ENCODE results near the gene SRRM4. TPM values are rescaled to one million over a fixed set of nuclear protein-coding genes. Genes with fewer than 3 reads are reported as not detected.
A peak's percentile ranks its signal among the peaks of the same experiment; 100 is the strongest.

Gene SRRM4
- total and polyA plus RNA-seq, 12 donors: 0.11 to 4.3 (median 0.67) TPM; not detected in 3

DNA sequence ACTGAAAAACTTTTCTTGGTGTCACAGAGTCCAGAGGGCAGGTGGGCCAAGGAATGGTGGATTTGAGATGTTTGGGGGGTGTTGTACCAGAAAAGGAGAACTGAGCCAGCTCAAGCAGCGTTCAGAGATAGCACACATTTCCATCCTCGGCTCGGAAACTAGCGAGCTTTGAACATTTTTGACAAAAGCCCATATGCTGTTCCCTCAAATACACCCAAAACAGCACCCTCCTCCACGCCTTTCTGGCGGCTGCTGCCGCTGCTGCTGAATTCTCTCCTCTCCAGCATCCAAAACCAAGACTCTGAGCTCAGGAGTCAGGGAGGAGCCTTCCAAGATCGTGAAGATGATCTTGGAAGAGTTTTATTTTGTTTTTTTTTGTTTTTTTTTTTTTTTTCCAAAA, 961 bp downstream of the SRRM4 start:
- Histone ChIP-seq H3K4me1 (replicated peaks in 1 of 2) (no peaks in the 10 kb centered on the region), H3K27ac (peak overlapping the region in 1 of 5 donors; percentile 59), H3K9me3 (replicated peaks in 1 of 3) (no peaks in the 10 kb centered on the region), H3K36me3 (replicated peaks in 1 of 2) (no peaks in the 10 kb centered on the region), H3K4me3 (no peak overlapping the region), H3K27me3 (peaks cover 30% of the 10 kb centered on the region)
- TF ChIP-seq POLR2A (IDR thresholded peaks at IDR 0.05) (no peak), CTCF (IDR thresholded peaks at IDR 0.05) (no peak)
- 5 to 20% (median 11%) methylated on average over 8 of the region's 8 CpGs for WGBS, 4 donors
- DNase-seq: no peak
- intact Hi-C loops (cut with DNase I): no loop called here

DNA sequence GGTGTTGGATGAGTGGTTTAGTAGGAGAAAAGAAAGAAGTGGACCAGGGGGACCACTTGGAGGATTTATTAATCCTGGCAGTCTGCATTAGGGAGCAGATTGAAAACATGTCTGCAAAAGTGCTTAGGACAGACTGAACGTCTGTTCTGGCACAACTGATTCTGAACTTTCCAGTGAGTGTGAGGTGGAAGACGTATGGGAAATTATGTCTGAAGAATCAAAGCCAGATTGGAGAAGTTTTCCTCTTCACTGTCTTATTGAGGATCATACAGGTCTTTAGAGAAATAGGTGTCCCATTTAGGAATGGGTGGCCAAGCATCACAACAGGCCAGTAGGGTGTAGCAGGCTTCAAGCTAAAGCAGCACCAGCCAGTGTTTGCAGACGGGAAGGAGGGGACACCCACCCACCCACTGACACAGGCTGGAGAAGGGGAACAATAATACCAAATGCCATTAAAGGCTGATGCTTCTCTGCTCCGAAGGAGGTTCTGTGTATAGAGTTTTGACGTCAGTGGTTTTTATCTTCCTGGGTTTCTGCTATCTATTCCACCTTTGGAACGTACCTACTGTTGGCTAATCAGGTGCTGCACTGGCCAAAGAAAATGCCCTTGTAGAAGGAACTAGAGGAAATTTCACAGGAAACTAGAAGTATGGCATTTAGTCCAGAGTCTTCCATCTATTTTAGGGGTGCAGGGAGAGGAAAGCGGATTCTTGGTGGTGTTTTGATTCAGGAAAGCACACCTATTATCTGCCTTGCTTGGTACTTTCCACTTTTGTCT, 1.8 kb downstream of the SRRM4 start:
- WGBS, 4 donors: 44 to 48% (median 46%) methylated on average over 7 of the region's 7 CpGs
- no peak for DNase-seq
- Histone ChIP-seq H3K36me3 (replicated peaks in 1 of 2) (no peaks in the 10 kb centered on the region), H3K9me3 (replicated peaks in 1 of 3) (no peaks in the 10 kb centered on the region), H3K4me1 (replicated peaks in 1 of 2) (no peaks in the 10 kb centered on the region), H3K27me3 (peaks cover 30% of the 10 kb centered on the region), H3K27ac (peak overlapping the region in 1 of 5 donors; percentile 39), H3K4me3 (no peak overlapping the region)
- intact Hi-C loops (cut with DNase I): no loop called here
- TF ChIP-seq POLR2A (IDR thresholded peaks at IDR 0.05): no peak
- no peak for TF ChIP-seq CTCF (IDR thresholded peaks at IDR 0.05)

DNA sequence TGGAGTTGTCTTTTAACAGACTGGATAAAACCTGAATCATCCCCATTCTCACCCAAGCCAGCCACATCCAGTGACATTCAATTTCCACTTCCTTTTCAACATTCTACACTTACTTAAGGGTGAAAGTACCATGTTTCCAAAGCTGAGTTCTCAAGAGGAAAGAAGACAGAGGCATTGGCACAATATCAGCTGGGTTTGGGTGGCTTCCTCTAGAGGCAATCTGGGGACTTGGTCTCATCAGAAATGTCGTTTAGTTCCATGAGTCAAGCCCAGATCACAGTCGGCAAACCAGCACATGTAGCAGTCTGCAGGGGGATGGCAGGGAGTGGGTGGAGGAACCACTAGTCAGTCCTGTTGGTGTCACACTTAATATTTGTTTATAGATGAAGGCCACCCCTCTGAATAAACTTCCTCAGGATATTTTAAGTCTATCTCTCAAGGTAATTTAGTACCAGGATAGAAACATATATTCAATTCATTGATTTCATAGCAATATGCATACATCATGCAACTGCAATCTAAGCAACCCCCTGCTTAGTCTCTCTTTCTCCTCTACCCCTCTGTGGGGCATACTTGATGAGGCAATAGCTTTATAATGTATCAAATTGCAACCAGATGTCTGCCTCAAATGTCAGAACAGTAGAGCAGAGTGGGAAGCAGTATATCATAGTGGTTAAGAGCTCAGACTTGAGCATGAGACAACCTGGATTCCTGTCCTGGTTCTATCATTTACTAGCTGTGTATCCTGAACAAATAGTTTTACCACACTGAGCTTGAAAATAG, 3.0 kb downstream of the SRRM4 start:
- no peak overlapping the region for H3K4me3 ChIP-seq
- H3K36me3 ChIP-seq (replicated peaks in 1 of 2): no peaks in the 10 kb centered on the region
- no peaks in the 10 kb centered on the region for H3K4me1 ChIP-seq (replicated peaks in 1 of 2)
- peaks cover 26% of the 10 kb centered on the region for H3K27me3 ChIP-seq
- no peaks in the 10 kb centered on the region for H3K9me3 ChIP-seq (replicated peaks in 1 of 3)
- peak overlapping the region in 1 of 5 donors; percentile 3 for H3K27ac ChIP-seq
- TF ChIP-seq CTCF (IDR thresholded peaks at IDR 0.05) (no peak), POLR2A (IDR thresholded peaks at IDR 0.05) (no peak)
- intact Hi-C loops (cut with DNase I): no loop called here
- WGBS, 4 donors: 32 to 59% (median 47%) methylated on average over 2 of the region's 2 CpGs
- no peak for DNase-seq

DNA sequence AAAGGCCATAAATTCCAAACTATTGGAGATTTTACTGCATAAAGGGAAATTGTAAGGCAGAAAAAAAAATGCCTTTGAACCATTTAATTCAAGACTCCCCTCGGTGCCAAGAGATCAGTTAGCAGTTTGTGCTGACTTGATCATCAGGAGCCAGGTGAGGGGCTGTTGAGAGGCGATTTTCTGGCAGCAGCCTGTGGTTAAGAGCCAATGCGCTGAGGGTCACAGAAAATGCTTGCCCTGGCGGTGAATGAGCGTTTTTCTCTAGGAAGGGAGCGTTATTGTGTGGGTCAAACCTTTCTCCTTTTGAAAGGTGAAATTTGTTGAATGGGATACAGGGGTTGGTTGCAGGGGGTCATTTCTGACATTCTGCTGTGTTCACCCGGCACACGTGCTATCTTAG, 4.7 kb downstream of the SRRM4 start:
- WGBS, 4 donors: 34 to 52% (median 43%) methylated on average over 7 to 8 of the region's 8 CpGs
- DNase-seq: no peak
- no peaks in the 10 kb centered on the region for H3K4me1 ChIP-seq (replicated peaks in 1 of 2)
- no peaks in the 10 kb centered on the region for H3K9me3 ChIP-seq (replicated peaks in 1 of 3)
- no peaks in the 10 kb centered on the region for H3K36me3 ChIP-seq (replicated peaks in 1 of 2)
- peaks cover 14% of the 10 kb centered on the region for H3K27me3 ChIP-seq
- TF ChIP-seq CTCF (IDR thresholded peaks at IDR 0.05) (no peak), POLR2A (IDR thresholded peaks at IDR 0.05) (no peak)
- intact Hi-C loops (cut with DNase I): no loop called here
- H3K4me3 ChIP-seq: no peak overlapping the region
- no peak overlapping the region for H3K27ac ChIP-seq
